Activated T-helper 17 cell treated with anti-CD3 and anti-CD28 coated beads, Interleukin-2, amount 50 U/mL, for 72 hours (primary cell): ENCODE measurements around the gene DNAJB8. TPM values are rescaled to one million over a fixed set of nuclear protein-coding genes. Genes with fewer than 3 reads are reported as not detected.

Experiments
- ATAC-seq: fragments of 150-1000 bp; cut with Tn5 transposase; replicated peaks from 2 replicates; pipeline ENCODE4 v1.10.0; 2021; ENCODE audit warnings: mild to moderate bottlenecking, moderate library complexity
- H3K27ac Mint-ChIP-seq: one replicate; pipeline ENCODE4 v1.8.0; 2022; ENCODE audit warnings: mixed read lengths
- H3K27me3 Mint-ChIP-seq: one replicate; pipeline ENCODE4 v1.8.0; 2022; ENCODE audit warnings: mixed read lengths
- H3K36me3 Mint-ChIP-seq: one replicate; pipeline ENCODE4 v1.8.0; 2022; ENCODE audit warnings: low read depth, mild to moderate bottlenecking, mixed read lengths
- H3K4me1 Mint-ChIP-seq: one replicate; pipeline ENCODE4 v1.8.0; 2022; ENCODE audit warnings: mixed read lengths
- H3K4me3 Mint-ChIP-seq: one replicate; pipeline ENCODE4 v1.8.0; 2022; ENCODE audit warnings: mild to moderate bottlenecking, mixed read lengths
- H3K9me3 Mint-ChIP-seq: one replicate; pipeline ENCODE4 v1.8.0; 2022; ENCODE audit warnings: mixed read lengths
- total RNA-seq, 2 donors: library from RNA; stranded (reverse); gene quantifications; one replicate each; pipeline ENCODE4 v1.2.3, GENCODE V29; 2022

DNAJB8 gene
- total RNA-seq, 2 donors from 2014 or later: not detected

DNA sequence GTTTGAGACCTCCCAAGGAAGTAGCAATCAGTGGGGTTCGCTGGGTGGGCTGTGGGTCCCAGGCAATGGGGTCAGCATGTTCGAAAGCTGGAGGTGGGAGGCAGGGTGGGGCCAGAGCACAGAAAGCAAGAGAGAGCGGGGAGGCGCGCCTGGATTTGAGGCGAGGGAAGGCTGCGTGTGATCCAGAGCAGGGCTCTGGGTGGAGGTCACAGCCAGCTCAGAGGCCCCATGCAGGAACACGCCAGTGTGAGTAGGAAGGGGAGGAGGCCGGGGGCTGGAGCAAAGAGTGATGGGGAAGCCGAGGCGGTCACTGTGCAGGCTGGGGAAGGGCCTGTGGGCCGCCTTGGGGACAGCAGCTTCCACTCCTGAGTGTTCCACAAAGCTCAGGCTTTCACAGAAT is 8.8 kb downstream of the DNAJB8 start:
- ATAC-seq: no peak
- Mint-ChIP-seq H3K27ac (no peak overlapping the region), H3K9me3 (no peaks in the 10 kb centered on the region), H3K36me3 (no peaks in the 10 kb centered on the region), H3K4me3 (no peak overlapping the region), H3K27me3 (peaks cover 24% of the 10 kb centered on the region), H3K4me1 (no peaks in the 10 kb centered on the region)

DNA sequence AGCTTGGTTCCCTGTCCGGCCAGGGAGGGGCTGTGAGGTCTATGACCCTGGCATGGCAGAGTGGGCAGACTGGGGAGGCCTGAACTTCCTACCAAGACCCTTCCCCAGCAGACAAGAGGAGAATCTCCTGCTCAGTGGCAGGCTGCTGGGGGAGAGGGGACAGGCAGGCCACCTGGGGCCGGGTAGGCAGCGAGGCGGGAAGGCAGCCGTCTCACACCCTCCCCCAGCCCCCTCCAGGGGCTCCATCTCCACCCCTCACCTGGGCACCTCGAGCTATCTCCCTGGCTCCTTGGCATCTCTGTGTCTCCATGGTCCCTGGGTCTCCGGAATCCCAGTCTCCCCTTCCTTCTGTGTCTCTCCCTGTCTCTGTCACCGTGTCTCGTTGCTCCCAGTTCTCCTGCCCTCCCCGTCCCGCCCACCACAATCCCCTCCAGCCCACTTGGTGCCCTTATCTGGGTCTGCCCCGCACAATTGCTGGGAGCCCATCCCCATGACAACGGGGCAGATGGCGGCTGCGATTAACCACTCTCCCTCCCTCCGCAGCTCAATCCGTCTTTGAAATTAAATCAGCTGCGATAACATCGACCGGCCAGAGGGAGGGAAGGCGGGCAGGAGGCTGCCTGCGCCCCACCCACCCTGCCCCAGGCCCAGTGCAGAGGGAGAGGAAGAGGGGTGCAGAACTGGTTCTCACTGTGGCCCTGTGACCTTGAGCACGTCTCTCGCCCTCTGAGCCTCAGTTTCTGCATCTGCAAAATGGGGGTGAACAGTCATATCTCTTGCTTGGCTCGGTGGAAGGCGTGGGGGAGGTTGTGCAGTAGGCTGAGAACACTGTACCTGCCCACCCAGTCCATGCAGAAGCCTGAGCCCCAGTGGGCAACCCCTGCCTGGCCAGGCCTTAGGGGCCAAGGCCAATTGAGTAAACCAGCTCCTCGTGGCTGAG is 9.6 kb downstream of the DNAJB8 start:
- no peaks in the 10 kb centered on the region for H3K9me3 Mint-ChIP-seq
- H3K27ac Mint-ChIP-seq: no peak overlapping the region
- no peak overlapping the region for H3K4me3 Mint-ChIP-seq
- no peaks in the 10 kb centered on the region for H3K36me3 Mint-ChIP-seq
- H3K27me3 Mint-ChIP-seq: peaks cover 27% of the 10 kb centered on the region
- H3K4me1 Mint-ChIP-seq: no peaks in the 10 kb centered on the region
- ATAC-seq: no peak

DNA sequence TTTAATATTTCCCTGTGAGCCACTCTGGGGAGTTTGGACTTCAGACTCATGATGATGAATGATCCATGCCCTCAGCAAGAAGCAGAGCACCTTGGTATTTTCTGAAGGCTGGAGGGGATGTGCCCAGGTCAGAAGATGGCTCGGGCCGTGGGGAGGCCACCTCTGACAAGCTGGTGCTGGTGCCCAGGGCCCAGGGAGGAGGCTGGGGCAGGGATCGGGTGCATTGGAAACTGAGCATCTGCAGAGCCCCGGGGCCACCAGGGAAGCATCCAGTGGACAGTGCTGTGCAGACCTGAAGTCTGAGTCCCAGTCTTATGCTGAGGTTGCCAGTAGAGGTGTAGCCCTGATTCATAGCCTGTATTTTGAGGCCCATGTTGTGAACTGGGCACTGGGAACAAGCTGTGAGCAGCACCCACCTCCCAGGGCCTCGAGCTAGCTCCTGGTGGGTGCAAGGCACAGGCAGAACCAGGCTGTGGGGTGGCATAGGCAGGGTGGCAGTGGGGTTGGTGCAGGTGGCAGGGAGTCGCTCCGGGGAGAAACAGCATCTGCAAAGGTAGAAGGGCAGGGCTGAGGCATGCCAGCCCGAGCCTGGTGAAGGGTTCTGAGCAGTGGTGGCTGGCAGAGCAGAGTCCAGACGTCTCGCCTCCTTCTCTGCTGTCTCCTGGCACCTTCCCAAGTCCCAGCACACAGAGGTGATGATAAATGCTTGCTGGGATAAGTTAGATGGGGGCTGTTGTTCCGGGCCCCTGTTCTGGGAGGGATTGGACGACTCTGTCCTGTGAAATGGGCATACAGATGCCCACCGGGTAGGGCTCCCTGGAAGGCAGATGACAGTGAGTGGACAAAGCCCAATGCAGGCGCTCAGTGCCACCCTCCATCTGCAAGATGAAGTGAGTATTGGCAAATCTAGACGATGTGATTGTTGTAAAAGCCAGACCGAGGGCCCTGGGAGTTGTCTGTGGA is 10.6 kb downstream of the DNAJB8 start:
- Mint-ChIP-seq H3K36me3 (no peaks in the 10 kb centered on the region), H3K27ac (no peak overlapping the region), H3K27me3 (peaks cover 31% of the 10 kb centered on the region), H3K4me1 (no peaks in the 10 kb centered on the region), H3K4me3 (no peak overlapping the region), H3K9me3 (peaks cover under 1% of the 10 kb centered on the region)
- ATAC-seq: no peak

DNA sequence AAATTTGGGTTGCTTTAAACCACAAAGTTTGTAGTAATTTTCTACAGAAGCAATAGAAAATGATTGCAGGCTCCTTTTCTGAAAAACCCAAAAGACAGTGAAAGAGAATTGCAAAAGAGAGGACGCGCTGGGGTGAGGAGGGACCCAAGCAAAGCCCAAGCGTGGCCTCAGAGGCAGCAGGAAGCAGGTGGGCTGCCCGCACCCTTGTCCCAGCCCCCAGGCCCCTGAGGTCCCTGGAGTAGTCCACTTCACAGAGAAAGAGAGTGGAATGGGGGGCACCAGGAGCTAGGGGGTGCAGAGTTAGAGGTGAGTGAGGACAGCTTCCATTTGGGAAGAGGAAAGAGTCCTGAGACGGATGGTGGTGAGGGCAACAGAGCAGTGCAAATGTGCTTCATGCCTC is 11.6 kb downstream of the DNAJB8 start:
- peaks cover 9% of the 10 kb centered on the region for H3K4me1 Mint-ChIP-seq
- peaks cover 4% of the 10 kb centered on the region for H3K9me3 Mint-ChIP-seq
- H3K36me3 Mint-ChIP-seq: no peaks in the 10 kb centered on the region
- peaks cover 28% of the 10 kb centered on the region for H3K27me3 Mint-ChIP-seq
- no peak overlapping the region for H3K4me3 Mint-ChIP-seq
- peak overlapping the region; percentile 23 for H3K27ac Mint-ChIP-seq
- ATAC-seq: no peak

DNA sequence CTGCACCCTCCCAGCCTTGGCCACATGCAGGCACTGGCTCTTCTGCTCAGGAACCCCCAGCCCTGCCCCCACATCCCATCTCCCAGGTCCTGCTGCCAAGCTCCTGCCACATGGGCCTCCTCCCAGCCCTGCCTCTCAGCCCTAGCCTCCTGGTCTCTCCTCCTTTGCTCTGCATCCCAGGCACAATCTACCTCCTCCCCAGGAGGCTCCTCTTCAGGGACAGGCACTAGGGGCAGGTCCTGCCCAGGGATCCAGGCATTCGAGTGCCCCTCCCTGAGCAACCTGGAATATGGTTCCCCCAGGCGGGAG is 12.4 kb downstream of the DNAJB8 start:
- no peak overlapping the region for H3K27ac Mint-ChIP-seq
- ATAC-seq: no peak
- H3K36me3 Mint-ChIP-seq: no peaks in the 10 kb centered on the region
- H3K9me3 Mint-ChIP-seq: peaks cover 4% of the 10 kb centered on the region
- no peak overlapping the region for H3K4me3 Mint-ChIP-seq
- H3K4me1 Mint-ChIP-seq: peaks cover 9% of the 10 kb centered on the region
- H3K27me3 Mint-ChIP-seq: peaks cover 28% of the 10 kb centered on the region

DNA sequence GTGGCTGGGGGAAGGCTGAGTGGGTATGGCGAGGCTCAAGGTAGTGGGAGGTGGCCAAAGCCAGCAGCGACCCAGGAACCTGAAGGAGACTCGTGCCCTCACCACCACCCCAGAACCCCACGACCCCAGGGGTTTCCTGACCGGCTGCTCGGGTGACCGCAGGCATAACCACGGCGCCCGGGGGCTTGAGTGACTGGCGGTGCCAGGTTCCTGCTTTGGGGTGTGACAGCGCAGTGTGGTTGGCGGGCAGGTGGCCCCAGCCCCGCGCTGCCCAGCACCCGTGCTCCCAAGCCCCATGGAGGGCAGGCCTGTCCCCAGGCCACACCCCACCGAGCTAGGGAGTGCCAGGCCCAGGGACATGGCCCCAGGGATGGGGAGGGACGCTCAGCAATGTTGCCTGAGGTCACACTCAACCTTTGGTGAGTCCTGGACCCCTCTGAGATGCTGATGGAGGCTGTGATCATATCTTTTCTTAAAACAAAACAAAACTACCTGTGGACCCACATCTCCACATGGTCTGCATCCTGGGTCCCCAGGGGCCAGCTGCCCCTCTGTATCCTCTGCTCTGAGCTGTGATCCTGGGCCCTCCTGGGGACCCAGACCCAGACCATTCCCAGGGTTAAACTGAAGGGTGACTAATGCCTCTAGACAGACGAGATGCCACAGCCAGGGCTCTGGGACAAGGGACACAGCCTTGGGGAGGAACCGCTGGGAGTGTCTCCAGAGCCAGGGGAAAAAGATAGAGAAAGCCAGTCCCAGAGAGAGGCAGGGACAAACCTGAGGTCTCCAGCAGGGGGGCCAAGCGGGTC is 13.0 kb downstream of the DNAJB8 start:
- H3K27me3 Mint-ChIP-seq: peaks cover 28% of the 10 kb centered on the region
- H3K36me3 Mint-ChIP-seq: no peaks in the 10 kb centered on the region
- H3K27ac Mint-ChIP-seq: no peak overlapping the region
- H3K4me1 Mint-ChIP-seq: peaks cover 13% of the 10 kb centered on the region
- peaks cover 8% of the 10 kb centered on the region for H3K9me3 Mint-ChIP-seq
- no peak for ATAC-seq
- no peak overlapping the region for H3K4me3 Mint-ChIP-seq

DNA sequence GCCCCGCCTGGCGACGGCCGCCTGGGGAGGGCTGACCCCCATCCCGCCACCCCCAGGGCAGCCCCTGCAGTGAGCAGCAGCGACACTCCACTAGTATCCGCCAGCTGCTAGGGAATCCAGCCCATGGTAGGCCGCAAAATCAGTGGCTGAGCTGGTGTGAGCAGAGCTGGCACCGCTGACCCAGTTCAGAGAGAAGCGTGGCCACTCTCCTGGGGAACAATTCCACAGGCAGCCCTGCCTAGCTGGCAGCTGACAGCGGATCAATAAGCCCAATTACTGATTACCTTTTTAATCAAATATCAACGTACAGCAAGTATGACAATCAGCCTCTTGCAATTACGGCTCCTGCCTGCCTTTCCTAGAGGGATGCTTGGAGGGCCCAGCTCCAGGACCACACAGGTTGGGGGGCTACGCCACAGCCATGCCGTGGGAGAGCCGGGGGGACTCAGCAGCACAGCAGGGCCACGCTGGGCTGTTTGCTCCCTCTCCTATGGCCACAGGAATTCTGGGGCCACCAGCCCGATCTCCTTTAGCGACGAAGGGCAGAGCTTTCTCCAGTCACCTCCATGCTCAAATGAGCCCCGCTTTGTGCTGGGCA is 13.9 kb downstream of the DNAJB8 start:
- ATAC-seq: no peak
- no peak overlapping the region for H3K4me3 Mint-ChIP-seq
- H3K27ac Mint-ChIP-seq: no peak overlapping the region
- peaks cover 12% of the 10 kb centered on the region for H3K9me3 Mint-ChIP-seq
- H3K36me3 Mint-ChIP-seq: no peaks in the 10 kb centered on the region
- H3K4me1 Mint-ChIP-seq: peaks cover 18% of the 10 kb centered on the region
- H3K27me3 Mint-ChIP-seq: peaks cover 27% of the 10 kb centered on the region

DNA sequence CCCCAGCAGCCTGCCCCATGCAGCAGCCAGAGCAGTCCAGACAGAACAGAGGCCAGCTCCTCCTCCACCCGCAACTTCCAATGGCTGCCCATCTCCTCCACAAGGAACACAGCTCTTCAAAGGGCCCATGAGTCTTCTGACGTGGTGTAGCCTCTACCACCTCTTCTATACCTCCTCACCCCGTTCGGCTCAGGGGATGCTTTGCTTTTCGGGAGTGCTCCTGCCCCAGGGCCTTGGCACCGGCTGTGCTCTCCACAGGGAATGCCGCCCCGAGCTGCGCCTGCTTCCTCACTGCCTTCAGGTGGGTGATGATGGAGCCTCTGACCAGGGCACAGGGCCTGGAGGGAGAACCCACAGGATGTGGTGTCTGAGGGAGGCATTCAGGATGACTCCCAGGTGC is 14.6 kb downstream of the DNAJB8 start:
- no peak for ATAC-seq
- no peaks in the 10 kb centered on the region for H3K36me3 Mint-ChIP-seq
- peaks cover 14% of the 10 kb centered on the region for H3K9me3 Mint-ChIP-seq
- no peak overlapping the region for H3K4me3 Mint-ChIP-seq
- H3K27me3 Mint-ChIP-seq: peaks cover 24% of the 10 kb centered on the region
- H3K27ac Mint-ChIP-seq: no peak overlapping the region
- H3K4me1 Mint-ChIP-seq: peaks cover 24% of the 10 kb centered on the region

DNA sequence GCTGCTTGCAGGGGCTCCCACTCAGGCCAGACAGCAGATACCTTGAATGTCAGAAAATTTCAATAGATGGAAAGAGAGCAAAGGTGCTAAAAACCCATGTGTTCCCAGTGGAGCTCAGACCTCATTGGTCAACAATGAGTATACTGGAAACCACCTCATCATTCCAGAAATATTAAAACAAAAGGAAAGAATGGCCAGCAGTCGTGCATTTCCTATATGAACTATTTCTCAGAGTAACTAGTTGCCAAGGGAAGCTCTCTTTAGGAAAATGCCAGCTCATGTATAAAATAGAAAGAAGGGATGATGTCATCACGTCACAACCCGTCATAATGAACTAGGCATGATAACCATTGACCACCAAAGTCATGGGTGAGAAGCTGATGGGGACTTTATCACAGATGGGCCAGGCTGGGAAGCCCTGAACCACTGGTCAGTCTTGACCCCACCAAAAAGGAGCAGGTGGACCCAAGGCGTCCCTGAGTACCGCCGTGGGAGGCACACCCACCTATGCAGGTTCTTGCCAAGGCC is 17.5 kb downstream of the DNAJB8 start:
- Mint-ChIP-seq H3K36me3 (no peaks in the 10 kb centered on the region), H3K27ac (peak overlapping the region; percentile 77), H3K4me1 (peaks cover 27% of the 10 kb centered on the region), H3K27me3 (peaks cover 10% of the 10 kb centered on the region), H3K4me3 (peak overlapping the region; percentile 56), H3K9me3 (peaks cover 19% of the 10 kb centered on the region)
- no peak for ATAC-seq

DNA sequence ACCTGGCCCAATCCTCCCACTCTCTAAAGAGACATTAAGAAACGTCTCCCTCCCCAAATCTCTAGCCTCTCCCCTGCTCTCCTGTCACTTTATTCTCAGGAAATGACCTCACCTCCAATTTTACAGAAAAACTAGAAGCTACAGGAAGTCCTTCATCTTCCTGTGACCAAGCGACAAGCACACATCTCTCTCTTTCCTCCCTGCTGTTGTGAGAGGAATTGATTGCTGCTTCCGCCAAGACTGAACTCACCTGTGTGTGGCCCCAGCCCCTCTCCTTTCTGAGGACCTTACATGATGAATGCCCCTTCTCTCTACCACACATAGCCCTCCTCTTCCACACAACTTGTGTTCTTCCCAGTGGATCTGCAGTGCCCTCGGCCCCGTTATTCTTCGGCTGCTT is 18.2 kb downstream of the DNAJB8 start:
- ATAC-seq: peak; percentile 31
- H3K4me3 Mint-ChIP-seq: peak overlapping the region; percentile 56
- H3K9me3 Mint-ChIP-seq: peaks cover 19% of the 10 kb centered on the region
- peaks cover 27% of the 10 kb centered on the region for H3K4me1 Mint-ChIP-seq
- H3K27ac Mint-ChIP-seq: peak overlapping the region; percentile 77
- H3K27me3 Mint-ChIP-seq: peaks cover 7% of the 10 kb centered on the region
- H3K36me3 Mint-ChIP-seq: no peaks in the 10 kb centered on the region

DNA sequence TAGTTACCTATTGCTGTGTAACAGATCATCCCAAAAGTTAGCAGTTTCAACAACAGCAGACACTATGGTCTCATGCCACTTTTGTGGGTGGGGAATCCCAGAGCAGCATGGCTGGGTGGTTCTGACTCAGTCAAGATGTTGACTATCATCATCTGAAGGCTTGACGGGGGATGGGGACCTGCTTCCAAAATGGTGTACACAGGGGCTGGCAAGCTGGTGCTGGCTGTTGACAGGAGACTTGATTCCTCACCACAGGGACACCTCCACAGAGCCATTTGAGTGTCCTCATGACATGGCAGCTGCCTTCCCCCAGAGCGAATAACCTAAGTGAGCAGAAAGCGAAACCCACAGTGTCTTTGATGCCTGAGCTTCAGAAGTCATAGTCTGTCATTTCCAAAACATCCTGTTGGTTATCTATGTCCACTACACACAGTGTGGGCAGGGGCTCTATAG is 19.1 kb downstream of the DNAJB8 start:
- peaks cover 27% of the 10 kb centered on the region for H3K4me1 Mint-ChIP-seq
- H3K27me3 Mint-ChIP-seq: peaks cover 10% of the 10 kb centered on the region
- peaks cover 19% of the 10 kb centered on the region for H3K9me3 Mint-ChIP-seq
- peak; percentile 88 for ATAC-seq
- H3K4me3 Mint-ChIP-seq: peak overlapping the region; percentile 56
- H3K36me3 Mint-ChIP-seq: no peaks in the 10 kb centered on the region
- peak overlapping the region; percentile 77 for H3K27ac Mint-ChIP-seq

DNA sequence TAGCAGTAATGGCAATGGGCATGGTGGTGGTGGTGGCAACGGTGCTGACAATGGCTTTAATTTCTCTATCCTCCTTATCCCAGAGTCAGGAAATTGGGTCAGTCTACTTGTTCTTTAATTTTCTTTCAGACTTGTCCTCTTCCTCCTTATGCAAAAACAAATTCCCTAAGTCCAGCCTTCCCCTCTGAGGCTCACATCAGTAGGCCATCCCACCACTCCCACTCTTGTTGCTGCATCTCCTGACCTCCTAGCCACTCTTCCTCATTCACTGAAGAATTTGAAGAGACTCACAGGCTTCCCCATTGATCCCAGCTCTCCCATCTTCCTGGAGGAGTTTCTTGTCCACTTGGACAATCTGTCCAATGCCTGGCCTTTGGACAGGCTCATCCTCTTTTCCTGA is 19.9 kb downstream of the DNAJB8 start:
- peaks cover 27% of the 10 kb centered on the region for H3K4me1 Mint-ChIP-seq
- peaks cover 5% of the 10 kb centered on the region for H3K27me3 Mint-ChIP-seq
- peak overlapping the region; percentile 56 for H3K4me3 Mint-ChIP-seq
- no peak for ATAC-seq
- no peaks in the 10 kb centered on the region for H3K36me3 Mint-ChIP-seq
- peaks cover 19% of the 10 kb centered on the region for H3K9me3 Mint-ChIP-seq
- peak overlapping the region; percentile 77 for H3K27ac Mint-ChIP-seq

DNA sequence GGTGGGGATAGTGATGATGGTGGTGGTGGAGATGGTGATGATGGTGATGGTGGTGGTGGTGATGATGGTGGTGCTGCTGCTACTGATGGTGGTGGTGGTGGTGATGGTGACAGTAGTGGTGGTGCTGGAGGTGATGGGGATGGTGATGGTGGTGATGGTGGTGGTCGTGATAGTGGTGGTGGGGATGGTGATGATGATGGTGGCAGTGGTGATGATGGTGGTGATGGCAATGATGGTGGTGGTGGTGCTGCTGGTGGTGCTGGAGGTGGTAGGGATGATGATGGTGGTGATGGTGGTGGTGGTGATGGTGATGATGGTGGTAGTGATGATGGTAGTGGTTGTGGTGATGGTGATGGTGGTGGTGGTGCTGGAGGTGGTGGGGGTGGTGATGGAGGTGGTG is 21.3 kb downstream of the DNAJB8 start:
- no peak overlapping the region for H3K4me3 Mint-ChIP-seq
- no peak for ATAC-seq
- H3K27me3 Mint-ChIP-seq: peaks cover 5% of the 10 kb centered on the region
- peaks cover 20% of the 10 kb centered on the region for H3K4me1 Mint-ChIP-seq
- H3K27ac Mint-ChIP-seq: peak overlapping the region; percentile 14
- no peaks in the 10 kb centered on the region for H3K36me3 Mint-ChIP-seq
- peaks cover 15% of the 10 kb centered on the region for H3K9me3 Mint-ChIP-seq
